Transverse colon (tissue), 4 donors: ENCODE data around the gene RHOBTB1.

ENCODE experiments used
- CTCF ChIP-seq, 5 experiments: fragments of 200-600 bp in 3 of 5; fragments of 450-650 bp in 2 of 5; sonication (generic) in 3 of 5; IDR thresholded peaks; 1 replicate in 2 of 5; 2 replicates in 3 of 5; pipeline ENCODE4 v1.5.1; 2016 to 2017; ENCODE audit warnings: antibody characterized with exemption in 5 of 5, inconsistent platforms in 3 of 5, mild to moderate bottlenecking in 2 of 5, moderate library complexity in 1 of 5
- POLR2AphosphoS5 ChIP-seq, 3 donors: sonication (generic); formaldehyde crosslinking; IDR thresholded peaks; one replicate each; pipeline ENCODE4 v1.6.1; 2016; ENCODE audit warnings: antibody characterized with exemption in 3 of 3

DNA sequence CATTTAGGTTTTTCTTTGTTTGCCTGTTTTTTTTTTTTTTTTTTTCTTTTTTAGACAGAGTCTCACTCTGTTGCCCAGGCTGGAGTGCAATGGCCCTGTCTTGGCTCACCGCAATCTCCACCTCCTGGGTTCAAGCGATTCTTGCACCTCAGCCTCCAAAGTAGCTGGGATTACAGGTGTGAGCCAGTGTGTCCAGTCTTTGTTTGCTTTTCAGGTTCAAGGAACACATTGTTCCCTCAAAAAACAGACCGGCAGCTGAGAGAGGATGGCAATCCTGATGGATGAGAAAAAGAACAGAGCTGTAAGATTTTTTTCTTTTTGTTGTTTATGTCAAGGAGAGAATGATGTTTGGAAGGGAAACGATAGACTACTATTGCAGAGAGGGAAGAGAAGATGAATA lies 23.3 kb upstream of the RHOBTB1 start:
- no peak for TF ChIP-seq POLR2AphosphoS5 (IDR thresholded peaks at IDR 0.05)
- TF ChIP-seq CTCF (IDR thresholded peaks at IDR 0.05), result no peak
